ENCODE results near the gene SIX5. TPM values are rescaled to one million over a fixed set of nuclear protein-coding genes. Genes with fewer than 3 reads are reported as not detected.
A peak's percentile ranks its signal among the peaks of the same experiment; 100 is the strongest.

SIX5 gene
- total RNA-seq, 2 experiments from 2014 or later = 9.4 to 15.2 TPM

- peaks cover 25% of the 10 kb centered on the region for H3K4me1 ChIP-seq (ENCODE audit: insufficient read depth, low read length, poor library complexity, severe bottlenecking)
- H2AFZ ChIP-seq (ENCODE audit: low read length) = no peak overlapping the region
- H4K20me1 ChIP-seq (ENCODE audit: insufficient read depth, low read length) = peaks cover 11% of the 10 kb centered on the region; the same call in 1 of the 2 replicates
- no peaks in the 10 kb centered on the region for H3K9me2 ChIP-seq (ENCODE audit: insufficient read depth, low read length)
- POLR2A ChIA-PET = no interaction called here
- no TSS peak for BruUV-seq (replicated peaks)
- H3K9me3 ChIP-seq (ENCODE audit: low read length) = no peaks in the 10 kb centered on the region
- no peak for DNase-seq (ENCODE audit: low spot score)
- peak overlapping the region; percentile 100 for H3K4me2 ChIP-seq (ENCODE audit: low read length)
- H3K36me3 ChIP-seq (ENCODE audit: insufficient read depth, low read length) = peaks cover 28% of the 10 kb centered on the region
- intact Hi-C loops (cut with micrococcal nuclease; ENCODE audit: unreplicated experiment) = no loop called here
- no peak overlapping the region for H3K27ac ChIP-seq (ENCODE audit: low read depth, low read length, poor library complexity, severe bottlenecking)
- H3K79me2 ChIP-seq (ENCODE audit: insufficient read depth, low read depth, low read length) = peaks cover 11% of the 10 kb centered on the region; the same call in 1 of the 2 replicates
- CTCF ChIA-PET (ENCODE audit: unreplicated experiment) = no interaction called here
- H3K4me3 ChIP-seq (ENCODE audit: low read depth, low read length, poor library complexity, severe bottlenecking) = peak overlapping the region; percentile 94
- TF ChIP-seq CTCF (conservative IDR thresholded peaks at IDR 0.05; ENCODE audit: low read length) (no peak), EZH2phosphoT487 (IDR thresholded peaks at IDR 0.05; ENCODE audit: borderline replicate concordance, low read depth, low read length) (no peak)
Measured at GRCh38 chr19:45791744-45792469, 22.9 kb upstream of the SIX5 start.

- ChIA-PET CTCF (ENCODE audit: unreplicated experiment) (no interaction called here), POLR2A (no interaction called here)
- DNase-seq (ENCODE audit: low spot score) = no peak
- no peak for TF ChIP-seq EZH2phosphoT487 (IDR thresholded peaks at IDR 0.05; ENCODE audit: borderline replicate concordance, low read depth, low read length)
- TF ChIP-seq CTCF (conservative IDR thresholded peaks at IDR 0.05; ENCODE audit: low read length) = no peak
- Histone ChIP-seq H3K9me2 (ENCODE audit: insufficient read depth, low read length) (no peaks in the 10 kb centered on the region), H3K4me1 (ENCODE audit: insufficient read depth, low read length, poor library complexity, severe bottlenecking) (peaks cover 25% of the 10 kb centered on the region), H3K9me3 (ENCODE audit: low read length) (no peaks in the 10 kb centered on the region), H3K27ac (ENCODE audit: low read depth, low read length, poor library complexity, severe bottlenecking) (no peak overlapping the region), H3K4me2 (ENCODE audit: low read length) (peak overlapping the region; percentile 100), H4K20me1 (ENCODE audit: insufficient read depth, low read length) (peaks cover 11% of the 10 kb centered on the region; the same call in 1 of the 2 replicates), H3K36me3 (ENCODE audit: insufficient read depth, low read length) (peaks cover 38% of the 10 kb centered on the region), H2AFZ (ENCODE audit: low read length) (no peak overlapping the region), H3K79me2 (ENCODE audit: insufficient read depth, low read depth, low read length) (peaks cover 11% of the 10 kb centered on the region; the same call in 1 of the 2 replicates), H3K4me3 (ENCODE audit: low read depth, low read length, poor library complexity, severe bottlenecking) (peak overlapping the region; percentile 94)
- no TSS peak for BruUV-seq (replicated peaks)
- intact Hi-C loops (cut with micrococcal nuclease; ENCODE audit: unreplicated experiment) = no loop called here
Measured at GRCh38 chr19:45790942-45791341, 21.9 kb upstream of the SIX5 start.
